ENCODE data around the gene INTS4.

INTS4 gene

DNA sequence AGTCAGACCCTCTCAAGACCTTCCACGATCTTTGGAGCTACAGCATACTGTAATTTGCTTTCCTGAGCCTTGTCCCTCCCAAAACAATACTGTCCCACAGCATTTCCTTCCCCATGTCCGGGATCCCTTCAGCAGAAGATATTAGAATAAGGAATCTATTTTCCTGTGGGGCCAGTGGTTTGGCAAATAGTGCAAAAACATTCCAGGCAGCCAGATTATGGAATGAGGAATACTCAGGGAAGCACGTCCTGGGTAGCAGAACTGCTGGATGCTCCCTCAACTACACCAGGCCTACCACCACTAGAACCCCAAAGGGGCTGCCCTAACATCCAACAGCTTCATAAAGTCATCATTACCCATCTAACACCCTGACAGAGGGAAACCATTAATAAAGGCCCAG is 112.1 kb downstream of the INTS4 start:
- TF ChIP-seq POLR2AphosphoS5 (IDR thresholded peaks at IDR 0.05; ENCODE audit: low read depth, low read length), result no peak
- TF ChIP-seq SIN3A (IDR thresholded peaks at IDR 0.05; ENCODE audit: borderline replicate concordance, insufficient read depth, low read length), result no peak
- TF ChIP-seq TAF1 (IDR thresholded peaks at IDR 0.05; ENCODE audit: borderline replicate concordance, insufficient read depth, low read length), result no peak
- TF ChIP-seq FOXP2 (optimal IDR thresholded peaks at IDR 0.05; ENCODE audit: borderline replicate concordance, extremely low read depth, extremely low read length, insufficient read depth), result no peak
- TF ChIP-seq, protein P1, sequence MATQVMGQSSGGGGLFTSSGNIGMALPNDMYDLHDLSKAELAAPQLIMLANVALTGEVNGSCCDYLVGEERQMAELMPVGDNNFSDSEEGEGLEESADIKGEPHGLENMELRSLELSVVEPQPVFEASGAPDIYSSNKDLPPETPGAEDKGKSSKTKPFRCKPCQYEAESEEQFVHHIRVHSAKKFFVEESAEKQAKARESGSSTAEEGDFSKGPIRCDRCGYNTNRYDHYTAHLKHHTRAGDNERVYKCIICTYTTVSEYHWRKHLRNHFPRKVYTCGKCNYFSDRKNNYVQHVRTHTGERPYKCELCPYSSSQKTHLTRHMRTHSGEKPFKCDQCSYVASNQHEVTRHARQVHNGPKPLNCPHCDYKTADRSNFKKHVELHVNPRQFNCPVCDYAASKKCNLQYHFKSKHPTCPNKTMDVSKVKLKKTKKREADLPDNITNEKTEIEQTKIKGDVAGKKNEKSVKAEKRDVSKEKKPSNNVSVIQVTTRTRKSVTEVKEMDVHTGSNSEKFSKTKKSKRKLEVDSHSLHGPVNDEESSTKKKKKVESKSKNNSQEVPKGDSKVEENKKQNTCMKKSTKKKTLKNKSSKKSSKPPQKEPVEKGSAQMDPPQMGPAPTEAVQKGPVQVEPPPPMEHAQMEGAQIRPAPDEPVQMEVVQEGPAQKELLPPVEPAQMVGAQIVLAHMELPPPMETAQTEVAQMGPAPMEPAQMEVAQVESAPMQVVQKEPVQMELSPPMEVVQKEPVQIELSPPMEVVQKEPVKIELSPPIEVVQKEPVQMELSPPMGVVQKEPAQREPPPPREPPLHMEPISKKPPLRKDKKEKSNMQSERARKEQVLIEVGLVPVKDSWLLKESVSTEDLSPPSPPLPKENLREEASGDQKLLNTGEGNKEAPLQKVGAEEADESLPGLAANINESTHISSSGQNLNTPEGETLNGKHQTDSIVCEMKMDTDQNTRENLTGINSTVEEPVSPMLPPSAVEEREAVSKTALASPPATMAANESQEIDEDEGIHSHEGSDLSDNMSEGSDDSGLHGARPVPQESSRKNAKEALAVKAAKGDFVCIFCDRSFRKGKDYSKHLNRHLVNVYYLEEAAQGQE (IDR thresholded peaks at IDR 0.05; ENCODE audit: insufficient read depth in 1 of 2, low read depth in 2 of 2, low read length in 2 of 2), result no peak

DNA sequence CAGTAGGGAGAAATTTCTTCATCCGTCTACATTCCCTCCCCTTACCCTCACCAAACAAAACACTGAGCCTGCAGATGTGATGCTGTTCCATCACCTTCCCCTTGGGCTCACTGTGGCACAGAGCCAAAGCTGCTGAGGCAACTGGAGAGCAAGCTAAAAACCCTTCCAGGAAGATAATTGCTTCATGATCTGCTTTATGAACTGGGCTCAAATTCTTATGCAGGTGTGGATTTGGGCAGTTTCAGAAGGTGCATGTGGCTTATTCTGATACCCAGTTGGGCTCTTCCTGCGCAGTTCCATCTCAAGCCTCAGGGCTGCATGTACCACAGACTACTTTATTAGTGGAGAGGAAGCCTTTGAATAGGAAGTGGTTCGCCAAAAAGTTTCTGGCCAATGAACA is 115.2 kb downstream of the INTS4 start:
- TF ChIP-seq SIN3A (IDR thresholded peaks at IDR 0.05; ENCODE audit: borderline replicate concordance, insufficient read depth, low read length) (no peak), TAF1 (IDR thresholded peaks at IDR 0.05; ENCODE audit: borderline replicate concordance, insufficient read depth, low read length) (no peak), POLR2AphosphoS5 (IDR thresholded peaks at IDR 0.05; ENCODE audit: low read depth, low read length) (no peak), FOXP2 (optimal IDR thresholded peaks at IDR 0.05; ENCODE audit: borderline replicate concordance, extremely low read depth, extremely low read length, insufficient read depth) (no peak)
- TF ChIP-seq, protein P1 (IDR thresholded peaks at IDR 0.05; ENCODE audit: insufficient read depth in 1 of 2, low read depth in 2 of 2, low read length in 2 of 2), result no peak

DNA sequence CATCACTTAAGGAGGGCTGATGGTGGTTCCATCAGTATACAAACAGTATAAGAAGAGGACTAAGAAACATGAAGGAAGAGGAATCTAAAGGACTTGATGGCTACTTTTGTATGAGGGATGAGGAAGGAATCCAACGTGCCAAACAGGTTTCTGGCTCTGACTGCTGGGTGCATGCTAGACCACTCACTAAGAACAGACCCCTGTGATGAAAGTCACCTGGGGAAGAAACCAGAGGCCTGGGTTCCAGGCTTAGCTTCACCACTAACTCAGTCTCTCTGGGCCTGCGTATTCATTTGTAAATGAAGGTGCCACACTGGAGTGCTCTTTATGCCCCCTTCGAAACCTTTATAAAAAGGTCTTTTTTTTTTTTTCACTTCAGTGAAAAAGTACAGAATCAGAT is 118.4 kb downstream of the INTS4 start:
- TF ChIP-seq, protein P1 (IDR thresholded peaks at IDR 0.05; ENCODE audit: insufficient read depth in 1 of 2, low read depth in 2 of 2, low read length in 2 of 2), result no peak
- TF ChIP-seq SIN3A (IDR thresholded peaks at IDR 0.05; ENCODE audit: borderline replicate concordance, insufficient read depth, low read length) (no peak), FOXP2 (optimal IDR thresholded peaks at IDR 0.05; ENCODE audit: borderline replicate concordance, extremely low read depth, extremely low read length, insufficient read depth) (no peak), TAF1 (IDR thresholded peaks at IDR 0.05; ENCODE audit: borderline replicate concordance, insufficient read depth, low read length) (no peak), POLR2AphosphoS5 (IDR thresholded peaks at IDR 0.05; ENCODE audit: low read depth, low read length) (no peak)

DNA sequence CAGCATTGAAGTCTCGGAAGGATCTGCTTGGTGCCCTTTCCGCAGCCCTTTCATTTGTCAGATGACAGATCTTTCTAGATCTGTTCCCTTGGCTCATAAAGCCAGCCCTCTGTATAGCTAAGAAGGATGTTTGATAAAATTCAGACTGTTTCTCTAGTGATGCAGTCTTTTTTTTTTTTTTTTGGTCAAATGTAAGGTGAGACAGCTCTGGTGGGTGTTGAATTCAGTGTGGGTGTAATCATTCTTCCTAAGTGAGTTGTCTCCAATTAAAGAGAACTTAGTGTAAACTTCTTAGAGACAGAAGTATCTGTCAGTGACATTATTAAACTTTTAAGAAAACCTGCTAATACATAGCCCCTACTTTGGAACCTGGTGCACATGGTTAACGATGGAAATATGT is 120.3 kb downstream of the INTS4 start:
- no peak for TF ChIP-seq POLR2AphosphoS5 (IDR thresholded peaks at IDR 0.05; ENCODE audit: low read depth, low read length)
- TF ChIP-seq SIN3A (IDR thresholded peaks at IDR 0.05; ENCODE audit: borderline replicate concordance, insufficient read depth, low read length), result no peak
- TF ChIP-seq FOXP2 (optimal IDR thresholded peaks at IDR 0.05; ENCODE audit: borderline replicate concordance, extremely low read depth, extremely low read length, insufficient read depth), result no peak
- TF ChIP-seq, protein P1 (IDR thresholded peaks at IDR 0.05; ENCODE audit: insufficient read depth in 1 of 2, low read depth in 2 of 2, low read length in 2 of 2), result no peak
- no peak for TF ChIP-seq TAF1 (IDR thresholded peaks at IDR 0.05; ENCODE audit: borderline replicate concordance, insufficient read depth, low read length)

DNA sequence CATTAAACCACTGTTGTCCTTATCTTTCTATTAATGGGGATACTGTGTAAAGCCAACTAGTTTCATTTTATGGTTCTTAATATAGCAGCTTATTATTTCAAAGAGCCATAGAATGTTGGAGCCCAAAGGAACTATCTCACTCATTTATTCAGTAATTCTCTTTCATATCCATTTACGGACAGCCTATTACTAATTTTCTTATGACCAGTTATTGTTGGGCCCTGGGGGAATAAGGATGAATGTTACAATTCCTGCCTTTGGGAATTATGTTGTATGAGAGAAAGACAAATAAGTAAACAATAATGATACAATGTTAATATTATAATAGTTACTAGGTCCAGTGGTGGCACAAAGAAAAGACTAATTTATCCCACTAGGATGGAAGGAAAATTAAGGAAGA is 121.1 kb downstream of the INTS4 start:
- TF ChIP-seq FOXP2 (optimal IDR thresholded peaks at IDR 0.05; ENCODE audit: borderline replicate concordance, extremely low read depth, extremely low read length, insufficient read depth) (no peak), SIN3A (IDR thresholded peaks at IDR 0.05; ENCODE audit: borderline replicate concordance, insufficient read depth, low read length) (no peak)

All from PFSK-1 (cell line).